ENCODE measurements around the gene FBXL7. TPM values are rescaled to one million over a fixed set of nuclear protein-coding genes. Genes with fewer than 3 reads are reported as not detected.

FBXL7 gene
- total and polyA plus RNA-seq, 4 donors = 1.9 to 15.5 (median 6.6) TPM

GRCh38 chr5:15516486-15516885 lies 16.5 kb downstream of the FBXL7 start:
- no peak for TF ChIP-seq CTCF (IDR thresholded peaks at IDR 0.05; ENCODE audit: control extremely low read depth, extremely low read depth)
- DNase-seq = no peak
- Histone ChIP-seq H3K27ac (ENCODE audit: low read depth in 1 of 2, low read length in 1 of 2) (no peak overlapping the region), H3K4me3 (no peak overlapping the region), H3K36me3 (ENCODE audit: control insufficient read depth in 4 of 4, insufficient read depth in 4 of 4, low read length in 4 of 4) (no peaks in the 10 kb centered on the region), H3K9ac (ENCODE audit: insufficient read depth in 1 of 2, low read length in 2 of 2) (no peak overlapping the region), H3K27me3 (ENCODE audit: control insufficient read depth in 3 of 3, insufficient read depth in 3 of 3, low read length in 2 of 3) (no peaks in the 10 kb centered on the region), H3K4me1 (ENCODE audit: control insufficient read depth in 5 of 5, insufficient read depth in 5 of 5, low read length in 5 of 5) (peaks cover 0 to 12% (median 3%) of the 10 kb centered on the region in 5 donors), H3K9me3 (ENCODE audit: control insufficient read depth in 4 of 4, insufficient read depth in 3 of 4, low read length in 3 of 4) (no peaks in the 10 kb centered on the region)
- ATAC-seq (ENCODE audit: insufficient read depth, low FRiP score) = no peak
- WGBS, 2 donors = 70 to 84% methylated on average over 12 of the region's 12 CpGs

DNA sequence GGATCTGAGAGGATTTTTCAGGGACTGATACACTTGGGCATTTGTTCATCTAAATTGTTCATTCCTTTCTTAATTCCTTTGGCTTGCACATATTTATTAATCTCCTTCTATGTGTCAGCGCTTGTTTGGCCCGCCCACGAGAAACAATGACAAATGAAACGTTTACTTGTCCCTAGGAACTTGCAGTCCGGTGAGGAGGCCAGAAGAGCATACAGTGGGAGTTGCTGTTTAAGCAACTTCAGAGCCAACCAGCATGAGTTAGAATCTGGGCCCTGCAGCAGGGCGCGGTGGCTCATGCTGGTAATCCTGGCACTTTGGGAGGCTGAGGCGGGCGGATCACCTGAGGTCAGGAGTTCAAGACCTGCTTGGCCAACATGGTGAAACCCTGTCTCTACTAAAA lies 18.8 kb downstream of the FBXL7 start:
- Histone ChIP-seq H3K4me3 (no peak overlapping the region), H3K27ac (ENCODE audit: low read depth in 1 of 2, low read length in 1 of 2) (no peak overlapping the region), H3K9ac (ENCODE audit: insufficient read depth in 1 of 2, low read length in 2 of 2) (no peak overlapping the region), H3K27me3 (ENCODE audit: control insufficient read depth in 3 of 3, insufficient read depth in 3 of 3, low read length in 2 of 3) (no peaks in the 10 kb centered on the region), H3K36me3 (ENCODE audit: control insufficient read depth in 4 of 4, insufficient read depth in 4 of 4, low read length in 4 of 4) (no peaks in the 10 kb centered on the region), H3K9me3 (ENCODE audit: control insufficient read depth in 4 of 4, insufficient read depth in 3 of 4, low read length in 3 of 4) (no peaks in the 10 kb centered on the region), H3K4me1 (ENCODE audit: control insufficient read depth in 5 of 5, insufficient read depth in 5 of 5, low read length in 5 of 5) (peaks cover 3 to 20% (median 13%) of the 10 kb centered on the region in 5 donors)
- DNase-seq (no peak), ATAC-seq (ENCODE audit: insufficient read depth, low FRiP score) (no peak)
- TF ChIP-seq CTCF (IDR thresholded peaks at IDR 0.05; ENCODE audit: control extremely low read depth, extremely low read depth) = no peak
- 91 to 93% methylated on average over 9 of the region's 9 CpGs for WGBS, 2 donors

DNA sequence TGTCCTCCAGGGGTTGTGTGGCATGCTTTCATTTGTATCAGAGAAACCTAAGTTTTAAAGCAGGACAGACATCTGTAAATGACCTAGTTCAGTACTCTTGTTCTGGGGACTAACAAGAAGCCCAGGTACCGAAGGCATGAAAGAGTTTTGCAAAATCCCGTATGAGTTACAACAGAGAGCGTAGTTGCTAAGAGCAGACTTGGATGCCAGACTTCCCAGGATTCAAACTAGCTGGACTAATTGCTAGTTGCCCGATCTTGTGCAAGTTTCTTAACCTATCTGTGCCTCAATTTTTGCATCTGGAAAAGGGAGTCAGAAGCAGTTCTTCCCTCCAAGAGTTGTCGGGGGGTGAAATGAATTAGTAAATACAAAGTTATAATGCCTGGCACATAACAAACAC lies 20.9 kb downstream of the FBXL7 start:
- Histone ChIP-seq H3K4me1 (ENCODE audit: control insufficient read depth in 5 of 5, insufficient read depth in 5 of 5, low read length in 5 of 5) (peaks cover 3 to 18% (median 11%) of the 10 kb centered on the region in 5 donors), H3K4me3 (no peak overlapping the region), H3K9me3 (ENCODE audit: control insufficient read depth in 4 of 4, insufficient read depth in 3 of 4, low read length in 3 of 4) (no peaks in the 10 kb centered on the region), H3K36me3 (ENCODE audit: control insufficient read depth in 4 of 4, insufficient read depth in 4 of 4, low read length in 4 of 4) (no peaks in the 10 kb centered on the region), H3K27ac (ENCODE audit: low read depth in 1 of 2, low read length in 1 of 2) (no peak overlapping the region), H3K27me3 (ENCODE audit: control insufficient read depth in 3 of 3, insufficient read depth in 3 of 3, low read length in 2 of 3) (no peaks in the 10 kb centered on the region), H3K9ac (ENCODE audit: insufficient read depth in 1 of 2, low read length in 2 of 2) (no peak overlapping the region)
- ATAC-seq (ENCODE audit: insufficient read depth, low FRiP score) (no peak), DNase-seq (no peak)
- no peak for TF ChIP-seq CTCF (IDR thresholded peaks at IDR 0.05; ENCODE audit: control extremely low read depth, extremely low read depth)
- WGBS, 2 donors = 76 to 84% methylated on average over 5 of the region's 5 CpGs
